HepG2 (cell line): ENCODE data around the gene TSPAN31. TPM values are rescaled to one million over a fixed set of nuclear protein-coding genes. Genes with fewer than 3 reads are reported as not detected.

Experiments
- AKNA ChIP-seq: sonication (generic); formaldehyde crosslinking; IDR thresholded peaks from 2 replicates; pipeline ENCODE4 v1.4.0; 2020; ENCODE audit warnings: missing genetic modification reagents, borderline replicate concordance
- CREM ChIP-seq, 2 experiments: sonication (generic) in 1 of 2; formaldehyde crosslinking in 1 of 2; IDR thresholded peaks; 2 replicates each; pipeline versions ENCODE4 v1.4.0 to v1.6.1; 2016 to 2020; ENCODE audit warnings: antibody characterized with exemption in 1 of 2, mild to moderate bottlenecking in 1 of 2, missing genetic modification reagents in 1 of 2
- GATAD1 ChIP-seq: IDR thresholded peaks from 2 replicates; pipeline ENCODE4 v1.6.1; 2016; ENCODE audit warnings: missing genetic modification reagents, missing compliant biosample characterization
- HIVEP1 ChIP-seq: sonication (generic); formaldehyde crosslinking; IDR thresholded peaks from 2 replicates; pipeline ENCODE4 v1.4.0; 2020; ENCODE audit warnings: mild to moderate bottlenecking, missing genetic modification reagents
- MED8 ChIP-seq: sonication (generic); formaldehyde crosslinking; IDR thresholded peaks from 2 replicates; pipeline ENCODE4 v1.8.1; 2023; ENCODE audit warnings: mild to moderate bottlenecking, missing genetic modification reagents; ENCODE audit not compliant: insufficient replicate concordance
- MIER3 ChIP-seq: IDR thresholded peaks from 2 replicates; pipeline ENCODE4 v1.6.1; 2016; ENCODE audit warnings: missing compliant biosample characterization, borderline replicate concordance
- NRL ChIP-seq: sonication (generic); formaldehyde crosslinking; IDR thresholded peaks from 2 replicates; pipeline ENCODE4 v1.5.0; 2020; ENCODE audit warnings: missing genetic modification reagents, mild to moderate bottlenecking, moderate library complexity, borderline replicate concordance
- TEAD3 ChIP-seq: optimal IDR thresholded peaks from 2 replicates; pipeline ENCODE3; 2016; ENCODE audit warnings: borderline replicate concordance
- TIGD3 ChIP-seq: sonication (generic); formaldehyde crosslinking; IDR thresholded peaks from 2 replicates; pipeline ENCODE4 v1.5.1; 2020; ENCODE audit warnings: mild to moderate bottlenecking, missing genetic modification reagents, borderline replicate concordance
- TRIM24 ChIP-seq: sonication (generic); formaldehyde crosslinking; IDR thresholded peaks from 2 replicates; pipeline ENCODE4 v1.8.0; 2022; ENCODE audit warnings: mild to moderate bottlenecking, missing genetic modification reagents
- ZNF337 ChIP-seq: sonication (generic); formaldehyde crosslinking; IDR thresholded peaks from 2 replicates; pipeline ENCODE4 v1.5.1; 2020; ENCODE audit warnings: missing genetic modification reagents, low read depth, mild to moderate bottlenecking, borderline replicate concordance
- ZNF609 ChIP-seq: sonication (generic); formaldehyde crosslinking; IDR thresholded peaks from 2 replicates; pipeline ENCODE4 v1.4.0; 2020; ENCODE audit warnings: mild to moderate bottlenecking, missing genetic modification reagents, borderline replicate concordance
- ZNF691 ChIP-seq: sonication (generic); formaldehyde crosslinking; IDR thresholded peaks from 2 replicates; pipeline ENCODE4 v1.4.0; 2020; ENCODE audit warnings: missing genetic modification reagents, low read depth, mild to moderate bottlenecking, borderline replicate concordance
- ZNF737 ChIP-seq: sonication (generic); formaldehyde crosslinking; IDR thresholded peaks from 2 replicates; pipeline ENCODE4 v1.5.0; 2020; ENCODE audit warnings: missing genetic modification reagents, mild to moderate bottlenecking, borderline replicate concordance
- ZNF747 ChIP-seq: sonication (generic); formaldehyde crosslinking; IDR thresholded peaks from 2 replicates; pipeline ENCODE4 v1.8.1; 2023; ENCODE audit warnings: missing genetic modification reagents, mild to moderate bottlenecking, borderline replicate concordance
- ZNF772 ChIP-seq: sonication (generic); formaldehyde crosslinking; IDR thresholded peaks from 2 replicates; pipeline ENCODE4 v1.5.0; 2020; ENCODE audit warnings: mild to moderate bottlenecking, missing genetic modification reagents
- polyA plus RNA-seq, 8 experiments: library from polyadenylated mRNA; depleted of rRNA in 3 of 8; stranded (reverse) in 7 of 8; unstranded in 1 of 8; fragments of >200 nt; fragmentation: Illumina TruSeq in 4 of 8; extraction: Trizol in 4 of 8; gene quantifications; 2 replicates each; pipeline versions ENCODE4 v1.2.1 to v1.2.3, GENCODE V29; 2011 to 2016; ENCODE audit warnings: low read depth in 4 of 8, missing spikeins in 1 of 8, mixed read lengths in 1 of 8; ENCODE audit not compliant: insufficient read depth in 1 of 8
- total RNA-seq, 5 experiments: library from RNA; depleted of rRNA; stranded (reverse); fragments of >200 nt; fragmentation: Illumina TruSeq; extraction: Trizol; gene quantifications; 2 replicates each; pipeline ENCODE4 v1.2.3, GENCODE V29; 2016; ENCODE audit warnings: low read depth in 1 of 5

Gene TSPAN31
- total and polyA plus RNA-seq, 2 of the 13 experiments (the other 11 are each of a cell fraction or from before 2014, with no cell fraction given): 10.4 to 24.6 TPM

- no peak for TF ChIP-seq AKNA (CRISPR knock-in tag)
- TF ChIP-seq TRIM24 (CRISPR knock-in tag): no peak
- TF ChIP-seq ZNF337: no peak
- TF ChIP-seq ZNF691 (CRISPR knock-in tag): no peak
- TF ChIP-seq CREM (IDR thresholded peaks at IDR 0.05): no peak
- TF ChIP-seq CREM (CRISPR knock-in tag; IDR thresholded peaks at IDR 0.05): no peak
- TF ChIP-seq NRL: no peak
- no peak for TF ChIP-seq ZNF609
- TF ChIP-seq TEAD3: no peak
- peak; percentile 31; the same call in 1 of the 2 replicates for TF ChIP-seq GATAD1 (CRISPR knock-in tag)
- 0 out of 2 replicates have a peak, but pooled peaks have one; percentile 43 for TF ChIP-seq ZNF747 (CRISPR knock-in tag)
- no peak for TF ChIP-seq ZNF737 (CRISPR knock-in tag)
- no peak for TF ChIP-seq HIVEP1 (CRISPR knock-in tag)
- no peak for TF ChIP-seq TIGD3 (CRISPR knock-in tag)
- 0 out of 2 replicates have a peak, but pooled peaks have one; percentile 39 for TF ChIP-seq ZNF772
- no peak for TF ChIP-seq MED8
- no peak for TF ChIP-seq MIER3 (CRISPR knock-in tag)
These were observed 8.7 kb upstream of the TSPAN31 start (continued) for GRCh38 chr12:57735952-57736740.
